ENCODE results near the gene TNFSF11.

- TF ChIP-seq POLR2A (IDR thresholded peaks at IDR 0.05; ENCODE audit: low read depth, low read length) (no peak), EZH2 (IDR thresholded peaks at IDR 0.05; ENCODE audit: borderline replicate concordance, low read depth, low read length, severe bottlenecking) (no peak), CTCF (IDR thresholded peaks at IDR 0.05; ENCODE audit: extremely low read depth in 1 of 2, insufficient read depth in 1 of 2, low read depth in 1 of 2, low read length in 2 of 2) (no peak), GATA2 (IDR thresholded peaks at IDR 0.05; ENCODE audit: insufficient read depth, insufficient read length, low read depth, low read length) (no peak), POLR2AphosphoS5 (IDR thresholded peaks at IDR 0.05; ENCODE audit: insufficient read depth, low read depth, low read length) (no peak), MAX (IDR thresholded peaks at IDR 0.05; ENCODE audit: insufficient read depth, insufficient read length) (no peak), MYC (IDR thresholded peaks at IDR 0.05; ENCODE audit: low read depth, low read length) (no peak), JUN (IDR thresholded peaks at IDR 0.05; ENCODE audit: borderline replicate concordance, insufficient read depth, insufficient read length, low read depth) (no peak)
These were observed 75.9 kb downstream of the TNFSF11 start for GRCh38 chr13:42649831-42650230.
